GM23338 (cell line): ENCODE results near the gene EIF2B5. TPM values are rescaled to one million over a fixed set of nuclear protein-coding genes. Genes with fewer than 3 reads are reported as not detected.

Experiments
- ATAC-seq: fragments of 200-7000 bp; cut with Tn5 transposase; 3 replicates; pipeline ENCODE4 v1.9.1; 2020
- DNase-seq: peaks from one replicate; pipeline ENCODE4 v3.0.0-alpha.2; 2015; ENCODE audit warnings: low spot score
- H2AFZ ChIP-seq: fragments of 200-600 bp; sonication (generic); 2 replicates; pipeline ENCODE4 v1.8.0; 2016; ENCODE audit warnings: antibody characterized with exemption, mild to moderate bottlenecking, moderate library complexity
- H3F3A ChIP-seq: fragments of 200-600 bp; sonication (generic); replicated peaks from 2 replicates; pipeline ENCODE4 v1.8.0; 2017; ENCODE audit warnings: antibody characterized with exemption, mixed run types, low read depth
- H3K27ac ChIP-seq: fragments of 200-600 bp; sonication (generic); 2 replicates; pipeline ENCODE4 v1.6.1; 2016; ENCODE audit warnings: low read depth
- H3K27me3 ChIP-seq: fragments of 200-600 bp; sonication (generic); 2 replicates; pipeline ENCODE4 v1.8.0; 2016; ENCODE audit warnings: mild to moderate bottlenecking, mixed run types, moderate library complexity; ENCODE audit not compliant: insufficient read depth
- H3K36me3 ChIP-seq: fragments of 200-600 bp; sonication (generic); 2 replicates; pipeline ENCODE4 v1.8.0; 2016; ENCODE audit warnings: mild to moderate bottlenecking; ENCODE audit not compliant: insufficient read depth
- H3K4me1 ChIP-seq: fragments of 200-600 bp; sonication (generic); 2 replicates; pipeline ENCODE4 v1.8.0; 2016; ENCODE audit warnings: mild to moderate bottlenecking, moderate library complexity; ENCODE audit not compliant: insufficient read depth
- H3K4me2 ChIP-seq: fragments of 200-600 bp; sonication (generic); 2 replicates; pipeline ENCODE4 v1.7.1; 2017; ENCODE audit warnings: mixed run types
- H3K4me3 ChIP-seq: fragments of 200-600 bp; sonication (generic); 2 replicates; pipeline ENCODE4 v1.6.1; 2016; ENCODE audit warnings: mixed run types
- H3K79me2 ChIP-seq: fragments of 200-600 bp; sonication (generic); replicated peaks from 2 replicates; pipeline ENCODE4 v1.8.0; 2017; ENCODE audit warnings: mild to moderate bottlenecking; ENCODE audit not compliant: insufficient read depth
- H3K9me2 ChIP-seq: fragments of 200-600 bp; sonication (generic); 2 replicates; pipeline ENCODE4 v1.8.0; 2017; ENCODE audit not compliant: insufficient read depth
- H4K20me1 ChIP-seq: fragments of 200-600 bp; sonication (generic); replicated peaks from 2 replicates; pipeline ENCODE4 v1.8.0; 2017; ENCODE audit warnings: mild to moderate bottlenecking; ENCODE audit not compliant: insufficient read depth
- H3K27ac Mint-ChIP-seq: 2 replicates; pipeline ENCODE4 v1.8.0; 2020; ENCODE audit warnings: inconsistent platforms, mild to moderate bottlenecking, moderate library complexity, mixed read lengths
- H3K27me3 Mint-ChIP-seq: 3 replicates; pipeline ENCODE4 v1.8.0; 2022; ENCODE audit warnings: low read depth, mild to moderate bottlenecking, moderate library complexity, mixed read lengths, inconsistent platforms; ENCODE audit not compliant: insufficient read depth, poor library complexity
- H3K36me3 Mint-ChIP-seq: 3 replicates; pipeline ENCODE4 v1.8.0; 2021; ENCODE audit warnings: low read depth, mild to moderate bottlenecking, inconsistent platforms, moderate library complexity, mixed read lengths
- H3K4me1 Mint-ChIP-seq: 3 replicates; pipeline ENCODE4 v1.8.0; 2020; ENCODE audit warnings: mild to moderate bottlenecking, inconsistent platforms, mixed read lengths
- H3K4me3 Mint-ChIP-seq: 3 replicates; pipeline ENCODE4 v1.8.0; 2021; ENCODE audit warnings: moderate library complexity, mild to moderate bottlenecking, inconsistent platforms, mixed read lengths
- H3K9me3 Mint-ChIP-seq: 3 replicates; pipeline ENCODE4 v1.8.0; 2020; ENCODE audit warnings: moderate library complexity, mild to moderate bottlenecking, inconsistent platforms, mixed read lengths
- CTCF ChIP-seq, 2 experiments: fragments of 200-600 bp in 1 of 2; sonication (generic) in 1 of 2; conservative IDR thresholded peaks; 2 replicates each; pipeline versions ENCODE4 v1.5.1 to v1.6.1; 2016 to 2017; ENCODE audit warnings: antibody characterized with exemption in 2 of 2, low read depth in 2 of 2, mild to moderate bottlenecking in 2 of 2, moderate library complexity in 1 of 2
- ETS1 ChIP-seq: IDR thresholded peaks from 2 replicates; pipeline ENCODE4 v1.6.1; 2016; ENCODE audit warnings: antibody characterized with exemption
- EZH2 ChIP-seq: fragments of 200-600 bp; sonication (generic); IDR thresholded peaks from one replicate; pipeline ENCODE4 v1.8.0; 2017; ENCODE audit warnings: antibody characterized with exemption, mild to moderate bottlenecking, low read depth; ENCODE audit not compliant: unreplicated experiment
- EZH2phosphoT487 ChIP-seq: fragments of 200-600 bp; sonication (generic); IDR thresholded peaks from one replicate; pipeline ENCODE4 v1.8.1; 2018; ENCODE audit warnings: antibody characterized with exemption; ENCODE audit not compliant: unreplicated experiment
- JUNB ChIP-seq: IDR thresholded peaks from one replicate; pipeline ENCODE4 v1.6.1; 2016; ENCODE audit warnings: antibody characterized with exemption; ENCODE audit not compliant: unreplicated experiment
- NANOG ChIP-seq: IDR thresholded peaks from 2 replicates; pipeline ENCODE4 v1.6.1; 2016; ENCODE audit warnings: antibody characterized with exemption, borderline replicate concordance
- POLR2AphosphoS5 ChIP-seq: IDR thresholded peaks from 2 replicates; pipeline ENCODE4 v1.6.1; 2016; ENCODE audit warnings: antibody characterized with exemption, low read depth
- REST ChIP-seq: IDR thresholded peaks from one replicate; pipeline ENCODE4 v1.6.1; 2018; ENCODE audit warnings: antibody characterized with exemption; ENCODE audit not compliant: unreplicated experiment
- STAT1 ChIP-seq: IDR thresholded peaks from one replicate; pipeline ENCODE4 v1.6.1; 2016; ENCODE audit warnings: antibody characterized with exemption; ENCODE audit not compliant: unreplicated experiment
- ZNF114 ChIP-seq: fragments of 250-450 bp; sonication (Bioruptor Pico); IDR thresholded peaks from 2 replicates; pipeline ENCODE4 v1.5.0; 2020; ENCODE audit warnings: mild to moderate bottlenecking, moderate library complexity
- ZNF331 ChIP-seq: fragments of 250-450 bp; sonication (Bioruptor Pico); IDR thresholded peaks from 2 replicates; pipeline ENCODE4 v1.5.0; 2020; ENCODE audit warnings: low read depth, mild to moderate bottlenecking, moderate library complexity
- ZNF462 ChIP-seq: fragments of 250-450 bp; sonication (Bioruptor Pico); IDR thresholded peaks from 2 replicates; pipeline ENCODE4 v1.5.0; 2020; ENCODE audit warnings: mild to moderate bottlenecking, moderate library complexity
- polyA plus RNA-seq: library from polyadenylated mRNA; unstranded; fragments of >200 nt; fragmentation: Nextera tagmentation; extraction: Ambion mirVana; gene quantifications from 2 replicates; pipeline ENCODE4 v1.2.1, GENCODE V29; 2016
- total RNA-seq: library from RNA; depleted of rRNA; stranded (reverse); fragments of >200 nt; shearing (Covaris generic); gene quantifications from 2 replicates; pipeline ENCODE4 v1.2.3, GENCODE V29; 2014

EIF2B5 gene
- total and polyA plus RNA-seq, 2 experiments from 2014 or later = 26.4 to 43.3 TPM

GRCh38 chr3:184177331-184177731, 42.2 kb downstream of the EIF2B5 start:
- Histone ChIP-seq H3K4me3 (peak overlapping the region; percentile 92; the same call in 1 of the 2 replicates), H3K4me2 (peak overlapping the region; percentile 97; the same call in 1 of the 2 replicates), H3K4me1 (peaks cover 15% of the 10 kb centered on the region), H3F3A (0 out of 2 replicates have a peak, but pooled peaks cover 4% of the 10 kb centered on the region), H3K79me2 (peaks cover 40% of the 10 kb centered on the region), H3K27me3 (no peaks in the 10 kb centered on the region), H3K9me2 (no peaks in the 10 kb centered on the region), H4K20me1 (peaks cover 4% of the 10 kb centered on the region), H3K36me3 (peaks cover 20% of the 10 kb centered on the region), H3K27ac (peak overlapping the region; percentile 97), H2AFZ (no peak overlapping the region)
- H3K36me3 Mint-ChIP-seq = peaks cover 58% of the 10 kb centered on the region
- no peak; the same call in 2 of the 3 replicates for ATAC-seq
- peaks cover 3% of the 10 kb centered on the region for H3K27me3 Mint-ChIP-seq
- peaks cover 28% of the 10 kb centered on the region for H3K4me1 Mint-ChIP-seq
- DNase-seq = no peak
- H3K27ac Mint-ChIP-seq = peak overlapping the region; percentile 99
- peak overlapping the region; percentile 98 for H3K4me3 Mint-ChIP-seq
- H3K9me3 Mint-ChIP-seq = no peaks in the 10 kb centered on the region
- TF ChIP-seq NANOG (no peak), JUNB (no peak), REST (no peak), CTCF (conservative IDR thresholded peaks at IDR 0.05; ENCODE audit: low read depth in 2 of 2) (no peak), ZNF114 (no peak), EZH2phosphoT487 (no peak), POLR2AphosphoS5 (no peak), ZNF462 (CRISPR knock-in tag) (no peak), EZH2 (no peak), ZNF331 (CRISPR knock-in tag) (no peak), STAT1 (no peak), ETS1 (no peak)
